HepG2 (cell line): ENCODE results near the gene LBX2. TPM values are rescaled to one million over a fixed set of nuclear protein-coding genes. Genes with fewer than 3 reads are reported as not detected.

Experiments
- CBX1 ChIP-seq: IDR thresholded peaks from one replicate; pipeline ENCODE4 v1.6.1; 2016; ENCODE audit warnings: antibody characterized with exemption, low read depth
- FOXA3 ChIP-seq: IDR thresholded peaks from 2 replicates; pipeline ENCODE4 v1.6.1; 2016; ENCODE audit warnings: missing genetic modification reagents, missing compliant biosample characterization
- HNRNPH1 ChIP-seq: fragments of 200-400 bp; formaldehyde crosslinking; optimal IDR thresholded peaks from 2 replicates; pipeline ENCODE3; 2017; ENCODE audit warnings: mild to moderate bottlenecking, low read depth, low read length
- HOXA7 ChIP-seq: sonication (generic); formaldehyde crosslinking; IDR thresholded peaks from 2 replicates; pipeline ENCODE4 v1.8.1; 2022; ENCODE audit warnings: mild to moderate bottlenecking, missing genetic modification reagents, moderate library complexity
- ISL2 ChIP-seq: sonication (generic); formaldehyde crosslinking; IDR thresholded peaks from 2 replicates; pipeline ENCODE4 v1.5.0; 2020; ENCODE audit warnings: missing genetic modification reagents
- JUND ChIP-seq: sonication (generic); formaldehyde crosslinking; IDR thresholded peaks from 2 replicates; pipeline ENCODE4 v1.8.0; 2022; ENCODE audit warnings: mild to moderate bottlenecking, missing genetic modification reagents
- NRL ChIP-seq: sonication (generic); formaldehyde crosslinking; IDR thresholded peaks from 2 replicates; pipeline ENCODE4 v1.5.0; 2020; ENCODE audit warnings: missing genetic modification reagents, mild to moderate bottlenecking, moderate library complexity, borderline replicate concordance
- PCBP2 ChIP-seq: fragments of 200-400 bp; formaldehyde crosslinking; optimal IDR thresholded peaks from 2 replicates; pipeline ENCODE3; 2018; ENCODE audit warnings: low read length, low read depth; ENCODE audit not compliant: poor library complexity, severe bottlenecking
- SIN3A ChIP-seq: IDR thresholded peaks from 2 replicates; pipeline ENCODE4 v1.6.1; 2011; ENCODE audit warnings: low read depth, mild to moderate bottlenecking, control low read depth, low read length, borderline replicate concordance
- SRY ChIP-seq: sonication (generic); formaldehyde crosslinking; IDR thresholded peaks from 2 replicates; pipeline ENCODE4 v1.8.0; 2022; ENCODE audit warnings: mild to moderate bottlenecking, missing genetic modification reagents
- ZNF235 ChIP-seq: sonication (generic); formaldehyde crosslinking; IDR thresholded peaks from 2 replicates; pipeline ENCODE4 v1.8.1; 2023; ENCODE audit warnings: mild to moderate bottlenecking, missing genetic modification reagents, borderline replicate concordance
- ZNF296 ChIP-seq: sonication (generic); formaldehyde crosslinking; conservative IDR thresholded peaks from 2 replicates; pipeline ENCODE4 v1.5.0; 2020; ENCODE audit warnings: mild to moderate bottlenecking, missing genetic modification reagents
- ZNF615 ChIP-seq: sonication (generic); formaldehyde crosslinking; IDR thresholded peaks from 2 replicates; pipeline ENCODE4 v1.5.0; 2020; ENCODE audit warnings: mild to moderate bottlenecking, missing genetic modification reagents, borderline replicate concordance
- ZNF678 ChIP-seq: sonication (generic); formaldehyde crosslinking; IDR thresholded peaks from 2 replicates; pipeline ENCODE4 v1.4.0; 2020; ENCODE audit warnings: mild to moderate bottlenecking, missing genetic modification reagents
- ZNF747 ChIP-seq: sonication (generic); formaldehyde crosslinking; IDR thresholded peaks from 2 replicates; pipeline ENCODE4 v1.8.1; 2023; ENCODE audit warnings: missing genetic modification reagents, mild to moderate bottlenecking, borderline replicate concordance
- ZNF777 ChIP-seq: sonication (generic); formaldehyde crosslinking; IDR thresholded peaks from 2 replicates; pipeline ENCODE4 v1.4.0; 2020; ENCODE audit warnings: missing genetic modification reagents
- polyA plus RNA-seq, 8 experiments: library from polyadenylated mRNA; depleted of rRNA in 3 of 8; stranded (reverse) in 7 of 8; unstranded in 1 of 8; fragments of >200 nt; fragmentation: Illumina TruSeq in 4 of 8; extraction: Trizol in 4 of 8; gene quantifications; 2 replicates each; pipeline versions ENCODE4 v1.2.1 to v1.2.3, GENCODE V29; 2011 to 2016; ENCODE audit warnings: low read depth in 4 of 8, missing spikeins in 1 of 8, mixed read lengths in 1 of 8; ENCODE audit not compliant: insufficient read depth in 1 of 8
- total RNA-seq, 5 experiments: library from RNA; depleted of rRNA; stranded (reverse); fragments of >200 nt; fragmentation: Illumina TruSeq; extraction: Trizol; gene quantifications; 2 replicates each; pipeline ENCODE4 v1.2.3, GENCODE V29; 2016; ENCODE audit warnings: low read depth in 1 of 5
- TF ChIP-seq, protein P1 (sequence below): sonication (generic); formaldehyde crosslinking; IDR thresholded peaks from 2 replicates; pipeline ENCODE4 v1.4.0; 2020; ENCODE audit warnings: missing genetic modification reagents, borderline replicate concordance
- TF ChIP-seq, protein P2 (sequence below): sonication (generic); formaldehyde crosslinking; IDR thresholded peaks from 2 replicates; pipeline ENCODE4 v1.5.1; 2020; ENCODE audit warnings: missing genetic modification reagents, mild to moderate bottlenecking, borderline replicate concordance
- TF ChIP-seq, protein P3 (sequence below): sonication (generic); formaldehyde crosslinking; IDR thresholded peaks from 2 replicates; pipeline ENCODE4 v1.8.1; 2023; ENCODE audit warnings: mild to moderate bottlenecking, missing genetic modification reagents
- TF ChIP-seq, protein P4 (sequence below): sonication (generic); formaldehyde crosslinking; IDR thresholded peaks from 2 replicates; pipeline ENCODE4 v1.8.0; 2022; ENCODE audit warnings: missing genetic modification reagents, mild to moderate bottlenecking, inconsistent platforms, borderline replicate concordance

Gene LBX2
- total and polyA plus RNA-seq, 2 of the 13 experiments (the other 11 are each of a cell fraction or from before 2014, with no cell fraction given), result 6.4 to 8.1 TPM

DNA sequence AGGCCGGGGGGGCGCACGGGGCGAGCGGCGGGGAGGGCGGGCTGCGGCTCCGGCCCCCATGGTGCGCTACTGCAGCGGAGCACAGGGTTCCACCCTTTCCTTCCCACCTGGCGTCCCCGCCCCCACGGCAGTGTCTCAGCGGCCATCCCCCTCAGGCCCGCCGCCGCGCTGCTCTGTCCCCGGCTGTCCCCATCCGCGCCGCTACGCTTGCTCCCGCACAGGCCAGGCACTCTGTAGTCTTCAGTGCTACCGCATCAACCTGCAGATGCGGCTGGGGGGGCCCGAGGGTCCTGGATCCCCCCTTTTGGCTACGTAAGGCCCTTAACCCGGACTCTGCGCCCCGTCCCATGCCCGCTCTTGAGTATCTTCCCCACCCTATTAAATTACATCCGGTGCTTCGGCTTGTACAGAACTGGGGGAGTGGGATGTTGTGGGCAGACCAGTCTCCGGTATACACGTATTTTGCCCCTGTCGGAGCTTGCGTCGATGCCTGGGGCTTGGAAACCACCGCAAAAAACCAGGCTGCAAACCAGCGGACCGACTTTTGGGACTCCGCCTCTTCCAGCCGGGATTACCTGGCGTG lies 41.8 kb downstream of the LBX2 start (continued):
- TF ChIP-seq PCBP2 (no peak), JUND (CRISPR knock-in tag) (no peak), CBX1 (peak; percentile 24), HOXA7 (CRISPR knock-in tag) (no peak), SRY (CRISPR knock-in tag) (peak; percentile 93), ZNF747 (CRISPR knock-in tag) (no peak), SIN3A (peak; percentile 43; the same call in 1 of the 2 replicates), HNRNPH1 (no peak), ZNF777 (CRISPR knock-in tag) (peak; percentile 72), ZNF615 (CRISPR knock-in tag) (0 out of 2 replicates have a peak, but pooled peaks have one; percentile 15), ZNF296 (CRISPR knock-in tag) (no peak), NRL (CRISPR knock-in tag) (peak; percentile 73; the same call in 1 of the 2 replicates), ZNF678 (CRISPR knock-in tag) (0 out of 2 replicates have a peak, but pooled peaks have one; percentile 45), FOXA3 (CRISPR knock-in tag) (peak; percentile 19; the same call in 1 of the 2 replicates), ISL2 (CRISPR knock-in tag) (peak; percentile 54), ZNF235 (no peak)
- TF ChIP-seq, protein P1, sequence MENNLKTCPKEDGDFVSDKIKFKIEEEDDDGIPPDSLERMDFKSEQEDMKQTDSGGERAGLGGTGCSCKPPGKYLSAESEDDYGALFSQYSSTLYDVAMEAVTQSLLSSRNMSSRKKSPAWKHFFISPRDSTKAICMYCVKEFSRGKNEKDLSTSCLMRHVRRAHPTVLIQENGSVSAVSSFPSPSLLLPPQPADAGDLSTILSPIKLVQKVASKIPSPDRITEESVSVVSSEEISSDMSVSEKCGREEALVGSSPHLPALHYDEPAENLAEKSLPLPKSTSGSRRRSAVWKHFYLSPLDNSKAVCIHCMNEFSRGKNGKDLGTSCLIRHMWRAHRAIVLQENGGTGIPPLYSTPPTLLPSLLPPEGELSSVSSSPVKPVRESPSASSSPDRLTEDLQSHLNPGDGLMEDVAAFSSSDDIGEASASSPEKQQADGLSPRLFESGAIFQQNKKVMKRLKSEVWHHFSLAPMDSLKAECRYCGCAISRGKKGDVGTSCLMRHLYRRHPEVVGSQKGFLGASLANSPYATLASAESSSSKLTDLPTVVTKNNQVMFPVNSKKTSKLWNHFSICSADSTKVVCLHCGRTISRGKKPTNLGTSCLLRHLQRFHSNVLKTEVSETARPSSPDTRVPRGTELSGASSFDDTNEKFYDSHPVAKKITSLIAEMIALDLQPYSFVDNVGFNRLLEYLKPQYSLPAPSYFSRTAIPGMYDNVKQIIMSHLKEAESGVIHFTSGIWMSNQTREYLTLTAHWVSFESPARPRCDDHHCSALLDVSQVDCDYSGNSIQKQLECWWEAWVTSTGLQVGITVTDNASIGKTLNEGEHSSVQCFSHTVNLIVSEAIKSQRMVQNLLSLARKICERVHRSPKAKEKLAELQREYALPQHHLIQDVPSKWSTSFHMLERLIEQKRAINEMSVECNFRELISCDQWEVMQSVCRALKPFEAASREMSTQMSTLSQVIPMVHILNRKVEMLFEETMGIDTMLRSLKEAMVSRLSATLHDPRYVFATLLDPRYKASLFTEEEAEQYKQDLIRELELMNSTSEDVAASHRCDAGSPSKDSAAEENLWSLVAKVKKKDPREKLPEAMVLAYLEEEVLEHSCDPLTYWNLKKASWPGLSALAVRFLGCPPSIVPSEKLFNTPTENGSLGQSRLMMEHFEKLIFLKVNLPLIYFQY (CRISPR knock-in tag), result no peak; the same call in 1 of the 2 replicates
- TF ChIP-seq, protein P2, sequence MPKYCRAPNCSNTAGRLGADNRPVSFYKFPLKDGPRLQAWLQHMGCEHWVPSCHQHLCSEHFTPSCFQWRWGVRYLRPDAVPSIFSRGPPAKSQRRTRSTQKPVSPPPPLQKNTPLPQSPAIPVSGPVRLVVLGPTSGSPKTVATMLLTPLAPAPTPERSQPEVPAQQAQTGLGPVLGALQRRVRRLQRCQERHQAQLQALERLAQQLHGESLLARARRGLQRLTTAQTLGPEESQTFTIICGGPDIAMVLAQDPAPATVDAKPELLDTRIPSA (CRISPR knock-in tag), result no peak
- TF ChIP-seq, protein P3, sequence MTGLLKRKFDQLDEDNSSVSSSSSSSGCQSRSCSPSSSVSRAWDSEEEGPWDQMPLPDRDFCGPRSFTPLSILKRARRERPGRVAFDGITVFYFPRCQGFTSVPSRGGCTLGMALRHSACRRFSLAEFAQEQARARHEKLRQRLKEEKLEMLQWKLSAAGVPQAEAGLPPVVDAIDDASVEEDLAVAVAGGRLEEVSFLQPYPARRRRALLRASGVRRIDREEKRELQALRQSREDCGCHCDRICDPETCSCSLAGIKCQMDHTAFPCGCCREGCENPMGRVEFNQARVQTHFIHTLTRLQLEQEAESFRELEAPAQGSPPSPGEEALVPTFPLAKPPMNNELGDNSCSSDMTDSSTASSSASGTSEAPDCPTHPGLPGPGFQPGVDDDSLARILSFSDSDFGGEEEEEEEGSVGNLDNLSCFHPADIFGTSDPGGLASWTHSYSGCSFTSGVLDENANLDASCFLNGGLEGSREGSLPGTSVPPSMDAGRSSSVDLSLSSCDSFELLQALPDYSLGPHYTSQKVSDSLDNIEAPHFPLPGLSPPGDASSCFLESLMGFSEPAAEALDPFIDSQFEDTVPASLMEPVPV (CRISPR knock-in tag), result peak; percentile 94
- TF ChIP-seq, protein P4, sequence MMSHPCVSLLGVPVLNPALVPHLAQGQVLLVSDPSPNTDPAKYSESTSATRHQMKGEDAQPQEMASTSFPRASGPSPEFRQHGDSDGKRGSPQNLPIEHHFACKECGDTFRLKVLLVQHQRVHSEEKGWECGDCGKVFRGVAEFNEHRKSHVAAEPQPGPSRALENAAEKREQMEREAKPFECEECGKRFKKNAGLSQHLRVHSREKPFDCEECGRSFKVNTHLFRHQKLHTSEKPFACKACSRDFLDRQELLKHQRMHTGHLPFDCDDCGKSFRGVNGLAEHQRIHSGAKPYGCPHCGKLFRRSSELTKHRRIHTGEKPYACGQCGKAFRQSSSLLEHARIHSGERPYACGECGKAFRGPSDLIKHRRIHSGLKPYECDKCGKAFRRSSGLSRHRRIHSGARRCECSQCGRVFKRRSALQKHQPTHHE (CRISPR knock-in tag), result peak; percentile 88; the same call in 1 of the 2 replicates
